WTC11 (cell line): ENCODE measurements around the gene RDH16. TPM values are rescaled to one million over a fixed set of nuclear protein-coding genes. Genes with fewer than 3 reads are reported as not detected.
"Not testable (repeated sequence)": the region's sequence is repeated elsewhere in the genome, so short reads cannot be mapped to it uniquely, and the experiment has no call there.

ENCODE experiments used
- ATAC-seq: fragments of 200-7000 bp; cut with Tn5 transposase; 2 replicates; pipeline ENCODE4 v1.10.0; 2021; ENCODE audit warnings: mild to moderate bottlenecking, moderate library complexity
- CTCF ChIA-PET: fragments of 300-600 bp; sonication (Branson Sonifier 250); formaldehyde crosslinking; loops from one replicate; lab custom pipeline; 2021; ENCODE audit warnings: antibody characterized with exemption; lab: Charles Lee
- POLR2A ChIA-PET: fragments of 350-600 bp; sonication (Branson Sonifier 250); formaldehyde crosslinking; loops from one replicate; lab custom pipeline; 2021; ENCODE audit warnings: antibody characterized with exemption; lab: Charles Lee
- DNase-seq: peaks from one replicate; pipeline ENCODE4 v3.0.0; 2021; ENCODE audit warnings: low spot score
- H3K27ac Mint-ChIP-seq: 2 replicates; pipeline ENCODE4 v1.8.0; 2021; ENCODE audit warnings: mixed read lengths
- H3K27me3 Mint-ChIP-seq: 2 replicates; pipeline ENCODE4 v1.8.0; 2021; ENCODE audit warnings: low read depth, mild to moderate bottlenecking, moderate library complexity, mixed read lengths
- H3K36me3 Mint-ChIP-seq: 2 replicates; pipeline ENCODE4 v1.8.0; 2021; ENCODE audit warnings: mixed read lengths
- H3K4me1 Mint-ChIP-seq: 2 replicates; pipeline ENCODE4 v1.8.0; 2022; ENCODE audit warnings: mixed read lengths
- H3K4me3 Mint-ChIP-seq: 2 replicates; pipeline ENCODE4 v1.8.0; 2021; ENCODE audit warnings: mild to moderate bottlenecking, moderate library complexity, mixed read lengths
- H3K9me3 Mint-ChIP-seq: 2 replicates; pipeline ENCODE4 v1.8.0; 2021; ENCODE audit warnings: mixed read lengths
- CBFB ChIP-seq: sonication (generic); formaldehyde crosslinking; IDR thresholded peaks from 2 replicates; pipeline ENCODE4 v1.8.1; 2022; ENCODE audit warnings: mild to moderate bottlenecking, low read depth, missing genetic modification reagents
- ESRRA ChIP-seq: sonication (generic); formaldehyde crosslinking; IDR thresholded peaks from 2 replicates; pipeline ENCODE4 v1.8.1; 2022; ENCODE audit warnings: mild to moderate bottlenecking, missing genetic modification reagents, borderline replicate concordance
- FOXJ3 ChIP-seq: sonication (generic); formaldehyde crosslinking; IDR thresholded peaks from 2 replicates; pipeline ENCODE4 v1.9.0; 2021; ENCODE audit warnings: missing genetic modification reagents, mild to moderate bottlenecking, borderline replicate concordance
- FOXK1 ChIP-seq: sonication (generic); formaldehyde crosslinking; IDR thresholded peaks from 2 replicates; pipeline ENCODE4 v1.8.0; 2022; ENCODE audit warnings: mild to moderate bottlenecking, moderate library complexity, missing genetic modification reagents
- GTF2I ChIP-seq: fragments of 250-450 bp; sonication (Bioruptor Pico); conservative IDR thresholded peaks from 2 replicates; pipeline ENCODE4 v1.4.0; 2021; ENCODE audit warnings: mild to moderate bottlenecking
- KAT7 ChIP-seq: sonication (generic); formaldehyde crosslinking; IDR thresholded peaks from 2 replicates; pipeline ENCODE4 v1.8.1; 2023; ENCODE audit warnings: missing genetic modification reagents, mild to moderate bottlenecking, borderline replicate concordance
- NFE2L1 ChIP-seq: sonication (generic); formaldehyde crosslinking; IDR thresholded peaks from 2 replicates; pipeline ENCODE4 v1.8.1; 2023; ENCODE audit warnings: missing genetic modification reagents
- OVOL2 ChIP-seq: fragments of 250-450 bp; sonication (Bioruptor Pico); IDR thresholded peaks from 2 replicates; pipeline ENCODE4 v1.9.0; 2021; ENCODE audit warnings: mild to moderate bottlenecking, borderline replicate concordance
- SMAD4 ChIP-seq: sonication (generic); formaldehyde crosslinking; IDR thresholded peaks from 2 replicates; pipeline ENCODE4 v1.8.0; 2022; ENCODE audit warnings: mild to moderate bottlenecking, missing genetic modification reagents
- ZNF138 ChIP-seq: sonication (generic); formaldehyde crosslinking; conservative IDR thresholded peaks from 2 replicates; pipeline ENCODE4 v1.8.1; 2022; ENCODE audit warnings: mild to moderate bottlenecking, moderate library complexity, missing genetic modification reagents
- ZNF232 ChIP-seq: sonication (generic); formaldehyde crosslinking; IDR thresholded peaks from 2 replicates; pipeline ENCODE4 v1.8.0; 2022; ENCODE audit warnings: mild to moderate bottlenecking, missing genetic modification reagents
- ZNF263 ChIP-seq: sonication (generic); formaldehyde crosslinking; IDR thresholded peaks from 2 replicates; pipeline ENCODE4 v1.8.1; 2022; ENCODE audit warnings: low read depth, mild to moderate bottlenecking, moderate library complexity, missing genetic modification reagents
- ZNF396 ChIP-seq: fragments of 250-450 bp; sonication (Bioruptor Pico); IDR thresholded peaks from 2 replicates; pipeline ENCODE4 v1.8.0; 2021; ENCODE audit warnings: mild to moderate bottlenecking, moderate library complexity, borderline replicate concordance
- ZNF416 ChIP-seq: fragments of 250-450 bp; sonication (Bioruptor Pico); IDR thresholded peaks from 2 replicates; pipeline ENCODE4 v1.9.0; 2021; ENCODE audit warnings: mild to moderate bottlenecking, inconsistent platforms
- ZNF423 ChIP-seq: fragments of 250-450 bp; sonication (Bioruptor Pico); IDR thresholded peaks from 2 replicates; pipeline ENCODE4 v2.1.2; 2022; ENCODE audit warnings: mild to moderate bottlenecking, moderate library complexity
- total RNA-seq: library from RNA; stranded (reverse); gene quantifications from 3 replicates; pipeline ENCODE4 v1.2.3, GENCODE V29; 2021
- TF ChIP-seq, protein P1 (sequence below): sonication (generic); formaldehyde crosslinking; IDR thresholded peaks from 2 replicates; pipeline ENCODE4 v1.8.0; 2022; ENCODE audit warnings: mild to moderate bottlenecking, missing genetic modification reagents
- TF ChIP-seq, protein P2 (sequence below): sonication (generic); formaldehyde crosslinking; IDR thresholded peaks from 2 replicates; pipeline ENCODE4 v1.8.0; 2023; ENCODE audit warnings: mild to moderate bottlenecking, missing genetic modification reagents
- TF ChIP-seq, protein P3 (sequence below): fragments of 250-450 bp; sonication (Bioruptor Pico); IDR thresholded peaks from 2 replicates; pipeline ENCODE4 v1.9.0; 2021; ENCODE audit warnings: moderate library complexity, mild to moderate bottlenecking, inconsistent platforms, borderline replicate concordance
- TF ChIP-seq, protein P4 (sequence below): sonication (generic); formaldehyde crosslinking; IDR thresholded peaks from 2 replicates; pipeline ENCODE4 v1.8.1; 2022; ENCODE audit warnings: low read depth, missing genetic modification reagents, borderline replicate concordance

The RDH16 gene
- total RNA-seq, 1 experiment from 2014 or later, result 1.0 TPM

DNA sequence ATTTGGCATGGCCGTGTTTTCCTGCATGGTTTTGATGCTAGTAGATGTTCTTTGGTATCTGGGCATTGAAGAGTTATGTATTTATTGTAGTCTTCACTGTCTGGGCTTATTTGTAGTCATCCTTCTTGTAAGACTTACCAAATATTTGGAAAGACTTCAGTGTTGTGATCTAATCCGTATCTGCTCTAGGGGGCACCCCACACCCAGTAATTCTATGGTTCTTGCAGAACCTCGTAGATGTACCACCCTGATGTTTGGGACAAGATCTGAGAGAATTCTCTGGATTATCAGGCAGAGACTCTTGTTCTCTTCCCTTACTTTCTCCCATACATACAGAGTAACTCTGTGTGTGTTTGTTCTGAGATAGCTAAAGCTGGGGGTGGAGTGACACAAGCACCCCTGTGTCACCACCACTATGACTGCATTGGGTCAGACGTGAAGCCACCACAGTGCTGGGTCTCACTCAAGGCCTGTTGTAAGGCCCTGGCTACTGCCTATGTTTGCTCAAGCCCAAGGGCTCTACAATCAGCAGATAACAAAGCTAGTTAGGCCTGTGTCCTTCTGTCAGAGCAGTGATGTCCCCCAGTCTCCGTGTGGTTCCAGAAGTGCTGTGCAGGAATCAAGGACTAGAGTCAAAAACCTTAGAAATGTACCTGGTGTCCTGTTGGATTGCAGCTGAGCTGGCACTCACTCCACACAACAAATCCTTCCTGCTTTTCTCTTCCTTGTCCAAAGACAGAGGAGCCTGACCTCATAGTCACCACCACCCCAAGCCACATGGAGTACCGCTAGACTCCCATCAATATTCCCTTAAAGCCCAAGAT is 9.6 kb downstream of the RDH16 start (continued):
- TF ChIP-seq, protein P1, sequence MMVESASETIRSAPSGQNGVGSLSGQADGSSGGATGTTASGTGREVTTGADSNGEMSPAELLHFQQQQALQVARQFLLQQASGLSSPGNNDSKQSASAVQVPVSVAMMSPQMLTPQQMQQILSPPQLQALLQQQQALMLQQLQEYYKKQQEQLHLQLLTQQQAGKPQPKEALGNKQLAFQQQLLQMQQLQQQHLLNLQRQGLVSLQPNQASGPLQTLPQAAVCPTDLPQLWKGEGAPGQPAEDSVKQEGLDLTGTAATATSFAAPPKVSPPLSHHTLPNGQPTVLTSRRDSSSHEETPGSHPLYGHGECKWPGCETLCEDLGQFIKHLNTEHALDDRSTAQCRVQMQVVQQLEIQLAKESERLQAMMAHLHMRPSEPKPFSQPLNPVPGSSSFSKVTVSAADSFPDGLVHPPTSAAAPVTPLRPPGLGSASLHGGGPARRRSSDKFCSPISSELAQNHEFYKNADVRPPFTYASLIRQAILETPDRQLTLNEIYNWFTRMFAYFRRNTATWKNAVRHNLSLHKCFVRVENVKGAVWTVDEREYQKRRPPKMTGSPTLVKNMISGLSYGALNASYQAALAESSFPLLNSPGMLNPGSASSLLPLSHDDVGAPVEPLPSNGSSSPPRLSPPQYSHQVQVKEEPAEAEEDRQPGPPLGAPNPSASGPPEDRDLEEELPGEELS (CRISPR knock-in tag), result no peak
- TF ChIP-seq NFE2L1 (CRISPR knock-in tag) (no peak), OVOL2 (CRISPR knock-in tag) (no peak), ZNF416 (CRISPR knock-in tag) (no peak), SMAD4 (CRISPR knock-in tag) (no peak), ZNF423 (CRISPR knock-in tag) (no peak)
- TF ChIP-seq, protein P2, sequence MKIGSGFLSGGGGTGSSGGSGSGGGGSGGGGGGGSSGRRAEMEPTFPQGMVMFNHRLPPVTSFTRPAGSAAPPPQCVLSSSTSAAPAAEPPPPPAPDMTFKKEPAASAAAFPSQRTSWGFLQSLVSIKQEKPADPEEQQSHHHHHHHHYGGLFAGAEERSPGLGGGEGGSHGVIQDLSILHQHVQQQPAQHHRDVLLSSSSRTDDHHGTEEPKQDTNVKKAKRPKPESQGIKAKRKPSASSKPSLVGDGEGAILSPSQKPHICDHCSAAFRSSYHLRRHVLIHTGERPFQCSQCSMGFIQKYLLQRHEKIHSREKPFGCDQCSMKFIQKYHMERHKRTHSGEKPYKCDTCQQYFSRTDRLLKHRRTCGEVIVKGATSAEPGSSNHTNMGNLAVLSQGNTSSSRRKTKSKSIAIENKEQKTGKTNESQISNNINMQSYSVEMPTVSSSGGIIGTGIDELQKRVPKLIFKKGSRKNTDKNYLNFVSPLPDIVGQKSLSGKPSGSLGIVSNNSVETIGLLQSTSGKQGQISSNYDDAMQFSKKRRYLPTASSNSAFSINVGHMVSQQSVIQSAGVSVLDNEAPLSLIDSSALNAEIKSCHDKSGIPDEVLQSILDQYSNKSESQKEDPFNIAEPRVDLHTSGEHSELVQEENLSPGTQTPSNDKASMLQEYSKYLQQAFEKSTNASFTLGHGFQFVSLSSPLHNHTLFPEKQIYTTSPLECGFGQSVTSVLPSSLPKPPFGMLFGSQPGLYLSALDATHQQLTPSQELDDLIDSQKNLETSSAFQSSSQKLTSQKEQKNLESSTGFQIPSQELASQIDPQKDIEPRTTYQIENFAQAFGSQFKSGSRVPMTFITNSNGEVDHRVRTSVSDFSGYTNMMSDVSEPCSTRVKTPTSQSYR (CRISPR knock-in tag), result no peak

DNA sequence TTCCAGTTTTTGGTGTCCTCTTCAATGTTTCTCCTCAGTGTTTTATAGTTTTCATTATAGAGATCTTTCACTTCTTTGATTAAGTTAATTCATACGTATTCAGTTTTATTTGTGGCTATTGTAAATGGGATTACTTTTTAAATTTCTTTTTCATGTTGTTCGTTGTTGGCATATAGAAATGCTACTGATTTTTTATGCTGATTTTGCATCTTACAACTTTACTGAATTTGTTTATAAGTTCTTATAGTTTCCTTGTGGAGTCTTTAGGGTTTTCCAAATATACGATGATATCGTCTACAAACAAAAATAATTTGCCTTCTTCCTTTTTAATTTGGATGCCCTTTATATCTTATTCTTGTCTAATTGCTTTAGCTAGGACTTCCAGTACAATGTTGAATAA is 13.5 kb downstream of the RDH16 start:
- peaks cover 15% of the 10 kb centered on the region for H3K27me3 Mint-ChIP-seq
- TF ChIP-seq ZNF138, result no peak
- no peak for TF ChIP-seq NFE2L1 (CRISPR knock-in tag)
- TF ChIP-seq FOXK1 (CRISPR knock-in tag), result no peak
- TF ChIP-seq FOXJ3 (CRISPR knock-in tag), result no peak
- TF ChIP-seq ESRRA (CRISPR knock-in tag), result no peak
- TF ChIP-seq ZNF396 (CRISPR knock-in tag), result no peak
- TF ChIP-seq ZNF232 (CRISPR knock-in tag), result no peak
- TF ChIP-seq SMAD4 (CRISPR knock-in tag), result no peak
- TF ChIP-seq, protein P3, sequence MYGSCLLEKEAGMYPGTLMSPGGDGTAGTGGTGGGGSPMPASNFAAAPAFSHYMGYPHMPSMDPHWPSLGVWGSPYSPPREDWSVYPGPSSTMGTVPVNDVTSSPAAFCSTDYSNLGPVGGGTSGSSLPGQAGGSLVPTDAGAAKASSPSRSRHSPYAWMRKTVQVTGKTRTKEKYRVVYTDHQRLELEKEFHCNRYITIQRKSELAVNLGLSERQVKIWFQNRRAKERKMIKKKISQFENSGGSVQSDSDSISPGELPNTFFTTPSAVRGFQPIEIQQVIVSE (CRISPR knock-in tag), result no peak
- TF ChIP-seq, protein P4, sequence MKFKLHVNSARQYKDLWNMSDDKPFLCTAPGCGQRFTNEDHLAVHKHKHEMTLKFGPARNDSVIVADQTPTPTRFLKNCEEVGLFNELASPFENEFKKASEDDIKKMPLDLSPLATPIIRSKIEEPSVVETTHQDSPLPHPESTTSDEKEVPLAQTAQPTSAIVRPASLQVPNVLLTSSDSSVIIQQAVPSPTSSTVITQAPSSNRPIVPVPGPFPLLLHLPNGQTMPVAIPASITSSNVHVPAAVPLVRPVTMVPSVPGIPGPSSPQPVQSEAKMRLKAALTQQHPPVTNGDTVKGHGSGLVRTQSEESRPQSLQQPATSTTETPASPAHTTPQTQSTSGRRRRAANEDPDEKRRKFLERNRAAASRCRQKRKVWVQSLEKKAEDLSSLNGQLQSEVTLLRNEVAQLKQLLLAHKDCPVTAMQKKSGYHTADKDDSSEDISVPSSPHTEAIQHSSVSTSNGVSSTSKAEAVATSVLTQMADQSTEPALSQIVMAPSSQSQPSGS, result no peak
- TF ChIP-seq GTF2I (CRISPR knock-in tag), result no peak
- no peak for TF ChIP-seq KAT7
- no peak for TF ChIP-seq CBFB
- TF ChIP-seq ZNF263 (CRISPR knock-in tag), result no peak
- TF ChIP-seq, all 79 proteins: peak for 0

DNA sequence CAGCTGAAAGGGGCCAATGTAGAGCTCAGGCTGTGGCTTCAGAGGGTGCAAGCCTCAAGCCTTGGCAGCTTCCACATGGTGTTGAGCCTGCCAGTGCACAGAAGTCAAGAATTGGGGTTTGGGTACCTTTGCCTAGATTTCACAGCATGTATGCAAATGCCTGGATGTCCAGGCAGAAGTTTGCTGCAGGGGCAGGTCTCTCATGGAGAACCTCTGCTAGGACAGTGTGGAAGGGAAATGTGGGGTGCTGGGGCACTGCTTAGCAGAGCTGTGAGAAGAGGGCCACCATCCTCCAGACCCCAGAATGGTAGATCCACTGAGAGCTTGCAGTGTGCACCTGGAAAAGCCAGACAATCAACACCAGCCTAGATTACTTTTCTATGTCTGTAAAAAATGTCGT is 14.0 kb downstream of the RDH16 start:
- CTCF ChIA-PET, POLR2A ChIA-PET, H3K27ac Mint-ChIP-seq, ATAC-seq, H3K4me3 Mint-ChIP-seq, H3K4me1 Mint-ChIP-seq, DNase-seq, H3K36me3 Mint-ChIP-seq: not testable (repeated sequence)
- H3K9me3 Mint-ChIP-seq, result peaks cover 41% of the 10 kb centered on the region
- H3K27me3 Mint-ChIP-seq, result peaks cover 15% of the 10 kb centered on the region

More for the DNA sequence above, 13.5 kb downstream of the RDH16 start:
- peaks cover 4% of the 10 kb centered on the region for H3K36me3 Mint-ChIP-seq
- H3K4me1 Mint-ChIP-seq, result no peaks in the 10 kb centered on the region
- no peak overlapping the region for H3K4me3 Mint-ChIP-seq
- ChIA-PET POLR2A (no interaction called here), CTCF (no interaction called here)
- DNase-seq, result no peak
- peaks cover 41% of the 10 kb centered on the region for H3K9me3 Mint-ChIP-seq
- no peak for ATAC-seq
- H3K27ac Mint-ChIP-seq, result no peak overlapping the region
